Colonic mucosa (tissue), 4 donors: ENCODE measurements around the gene EYA3. TPM values are rescaled to one million over a fixed set of nuclear protein-coding genes. Genes with fewer than 3 reads are reported as not detected.

Source experiments
- DNase-seq: peaks from one replicate; pipeline ENCODE4 v3.0.0-alpha.2; 2020
- H3K27ac ChIP-seq: fragments of 200-600 bp; one replicate; pipeline ENCODE4 v1.8.0; 2021
- H3K27me3 ChIP-seq: fragments of 200-600 bp; one replicate; pipeline ENCODE4 v1.8.0; 2021
- H3K36me3 ChIP-seq: fragments of 200-600 bp; one replicate; pipeline ENCODE4 v1.8.0; 2021
- H3K4me1 ChIP-seq: fragments of 200-600 bp; one replicate; pipeline ENCODE4 v1.8.0; 2021; ENCODE audit warnings: mild to moderate bottlenecking
- H3K4me3 ChIP-seq: fragments of 200-600 bp; one replicate; pipeline ENCODE4 v1.8.0; 2021
- H3K9ac ChIP-seq, 2 donors: one replicate each; pipeline ENCODE4 v1.7.0; 2013; ENCODE audit warnings: control low read depth in 2 of 2, low read depth in 2 of 2, low read length in 2 of 2
- H3K9me3 ChIP-seq: fragments of 200-600 bp; one replicate; pipeline ENCODE4 v1.8.0; 2021
- CTCF ChIP-seq: fragments of 200-600 bp; IDR thresholded peaks from one replicate; pipeline ENCODE4 v1.8.0; 2022; ENCODE audit warnings: antibody characterized with exemption, mild to moderate bottlenecking
- intact Hi-C: fragments of 100-400 bp; cut with DNase I; formaldehyde crosslinking; loops from one replicate; pipeline ENCODE4 v1.14.1; 2022
- total RNA-seq, 2 donors: library from RNA; stranded (reverse); fragmentation: NEBNext Ultra II Directional in 1 of 2; extraction: Animal tissue kit (Norgen Biotek cat#: 25700) in 1 of 2; gene quantifications; one replicate each; pipeline ENCODE4 v1.2.1, GENCODE V29; 2021
- donor health status: healthy.
- donor health status: DM: no; HTN: no; CAD: no.
- donor health status: DM: no; HTN: no; CAD: no.

Gene EYA3
- total RNA-seq, 2 donors from 2014 or later = 21.8 to 27.6 TPM

GRCh38 chr1:28118640-28119307, 30.4 kb upstream of the EYA3 start:
- no peak for TF ChIP-seq CTCF
- H3K27me3 ChIP-seq = no peaks in the 10 kb centered on the region
- no peaks in the 10 kb centered on the region for H3K4me1 ChIP-seq
- H3K36me3 ChIP-seq = no peaks in the 10 kb centered on the region
- no peak overlapping the region for H3K9ac ChIP-seq
- no peak overlapping the region for H3K27ac ChIP-seq
- intact Hi-C loops = no loop called here
- H3K4me3 ChIP-seq = no peak overlapping the region
- no peak for DNase-seq
- no peaks in the 10 kb centered on the region for H3K9me3 ChIP-seq

GRCh38 chr1:28115267-28115666, 26.9 kb upstream of the EYA3 start:
- Histone ChIP-seq H3K9ac (no peak overlapping the region), H3K27me3 (no peaks in the 10 kb centered on the region), H3K4me3 (no peak overlapping the region), H3K4me1 (no peaks in the 10 kb centered on the region), H3K27ac (no peak overlapping the region), H3K9me3 (no peaks in the 10 kb centered on the region), H3K36me3 (no peaks in the 10 kb centered on the region)
- DNase-seq = no peak
- no peak for TF ChIP-seq CTCF
- intact Hi-C loops = no loop called here

GRCh38 chr1:28114844-28115243, 26.4 kb upstream of the EYA3 start:
- Histone ChIP-seq H3K4me3 (no peak overlapping the region), H3K36me3 (no peaks in the 10 kb centered on the region), H3K9ac (no peak overlapping the region), H3K9me3 (no peaks in the 10 kb centered on the region), H3K27me3 (no peaks in the 10 kb centered on the region), H3K27ac (no peak overlapping the region), H3K4me1 (no peaks in the 10 kb centered on the region)
- no peak for DNase-seq
- TF ChIP-seq CTCF = no peak
- intact Hi-C loops = no loop called here

GRCh38 chr1:28113242-28113572, 24.8 kb upstream of the EYA3 start:
- H3K9me3 ChIP-seq = no peaks in the 10 kb centered on the region
- no peaks in the 10 kb centered on the region for H3K36me3 ChIP-seq

GRCh38 chr1:28112388-28113241, 24.2 kb upstream of the EYA3 start:
- DNase-seq = peak; percentile 27
- Histone ChIP-seq H3K4me1 (no peaks in the 10 kb centered on the region), H3K27ac (peak overlapping the region; percentile 22), H3K4me3 (no peak overlapping the region), H3K9me3 (no peaks in the 10 kb centered on the region), H3K27me3 (no peaks in the 10 kb centered on the region), H3K36me3 (no peaks in the 10 kb centered on the region), H3K9ac (no peak overlapping the region)
- no peak for TF ChIP-seq CTCF
- intact Hi-C loops = no loop called here

More at GRCh38 chr1:28113242-28113572, 24.8 kb upstream of the EYA3 start:
- Histone ChIP-seq H3K4me3 (no peak overlapping the region), H3K27ac (no peak overlapping the region), H3K4me1 (no peaks in the 10 kb centered on the region), H3K27me3 (no peaks in the 10 kb centered on the region), H3K9ac (no peak overlapping the region)
- DNase-seq = no peak
- intact Hi-C loops = no loop called here
- peak; percentile 26 for TF ChIP-seq CTCF
